OCI-M2 (cell line): ENCODE results near the gene KDM1B.
"Not testable (repeated sequence)": the region's sequence is repeated elsewhere in the genome, so short reads cannot be mapped to it uniquely, and the experiment has no call there.

Experiments used
- DNase-seq: peaks from one replicate; lab custom pipeline; 2025; ENCODE audit not compliant: unreplicated experiment; lab: John Stamatoyannopoulos, UW

The KDM1B gene

DNA sequence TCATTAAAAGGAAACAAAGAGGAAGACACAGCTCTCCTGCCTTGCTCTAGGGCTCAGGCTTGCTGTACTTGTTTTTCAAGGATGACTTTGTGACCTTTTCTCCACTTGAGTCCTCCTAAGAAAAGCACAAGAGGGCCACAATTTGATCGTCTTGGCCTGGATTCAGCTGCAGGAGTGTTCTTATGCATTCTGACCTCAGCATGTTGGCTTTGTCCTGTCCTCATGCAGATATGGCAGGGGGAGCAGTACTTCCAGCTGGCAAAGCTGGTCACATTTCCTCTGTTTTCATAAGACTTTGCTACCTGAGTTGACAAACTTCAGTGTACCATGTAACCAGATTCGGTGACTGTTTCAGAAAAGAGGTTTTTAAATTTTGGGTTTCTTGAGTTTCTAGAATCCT lies 30.8 kb downstream of the KDM1B start:
- no peak for DNase-seq

DNA sequence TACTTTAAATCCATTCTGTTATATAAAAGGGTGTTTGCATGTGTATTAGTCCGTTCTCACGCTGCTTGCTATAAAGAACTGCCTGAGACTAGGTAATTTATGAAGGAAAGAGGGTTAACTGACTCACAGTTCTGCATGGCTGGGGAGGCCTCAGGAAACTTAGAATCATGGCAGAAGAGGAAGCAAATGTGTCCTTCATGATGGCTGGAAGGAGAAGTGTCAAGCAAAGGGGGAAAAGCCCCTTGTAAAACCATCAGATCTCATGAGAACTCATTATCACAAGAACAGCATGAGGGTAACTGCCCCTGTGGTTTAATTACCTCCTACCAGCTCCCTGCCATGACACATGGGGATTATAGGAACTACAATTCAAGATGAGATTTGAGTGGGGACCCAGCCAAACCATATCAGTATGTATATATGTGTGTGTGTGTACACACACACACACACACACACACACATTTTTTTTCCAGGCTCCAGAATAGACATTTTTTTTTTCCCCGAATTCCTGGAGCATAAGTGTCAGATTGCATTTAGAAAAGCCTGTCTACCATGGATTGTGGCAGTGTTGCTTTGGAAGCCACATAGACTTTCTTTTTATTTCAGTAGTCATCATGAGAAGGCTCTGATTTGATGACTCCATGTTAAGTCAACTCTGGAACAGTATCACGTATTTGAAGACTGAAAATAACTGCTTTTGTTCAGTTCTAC lies 31.5 kb downstream of the KDM1B start:
- DNase-seq: no peak

DNA sequence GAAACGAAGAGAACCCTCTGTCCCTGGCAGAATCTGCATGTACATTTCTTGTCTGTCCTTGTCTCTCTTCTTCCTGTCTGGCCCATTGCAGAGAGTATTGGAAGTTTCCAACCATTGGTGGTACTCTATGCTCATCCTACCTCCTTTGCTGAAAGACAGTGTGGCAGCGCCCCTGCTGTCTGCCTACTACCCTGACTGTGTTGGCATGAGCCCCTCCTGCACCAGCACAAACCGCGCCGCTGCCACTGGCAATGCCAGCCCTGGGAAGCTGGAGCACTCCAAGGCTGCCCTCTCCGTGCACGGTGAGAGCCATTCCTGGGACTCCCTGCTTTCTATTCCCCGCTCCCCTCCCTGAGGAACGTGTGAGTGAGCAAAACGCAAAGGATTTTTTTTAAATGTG lies 32.5 kb downstream of the KDM1B start:
- no peak for DNase-seq

DNA sequence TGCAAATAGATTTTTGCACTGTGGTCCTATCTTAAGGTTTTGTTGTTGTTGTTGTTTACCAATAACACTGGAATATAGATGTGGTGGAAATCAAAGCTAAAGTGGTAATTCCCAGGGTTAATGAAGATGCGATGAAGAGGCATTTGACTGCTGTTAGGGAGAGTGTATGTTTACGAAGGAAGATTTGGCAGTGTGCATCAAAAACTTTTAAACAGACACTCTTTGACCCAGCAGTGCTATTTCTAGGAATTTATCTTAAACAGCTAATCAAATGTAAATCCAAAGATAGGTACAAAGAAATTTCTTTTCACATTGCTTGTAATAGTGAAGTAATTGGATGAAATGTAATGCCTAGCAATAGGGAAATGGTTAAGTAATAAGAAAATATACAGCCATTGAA lies 34.0 kb downstream of the KDM1B start:
- DNase-seq: no peak

DNA sequence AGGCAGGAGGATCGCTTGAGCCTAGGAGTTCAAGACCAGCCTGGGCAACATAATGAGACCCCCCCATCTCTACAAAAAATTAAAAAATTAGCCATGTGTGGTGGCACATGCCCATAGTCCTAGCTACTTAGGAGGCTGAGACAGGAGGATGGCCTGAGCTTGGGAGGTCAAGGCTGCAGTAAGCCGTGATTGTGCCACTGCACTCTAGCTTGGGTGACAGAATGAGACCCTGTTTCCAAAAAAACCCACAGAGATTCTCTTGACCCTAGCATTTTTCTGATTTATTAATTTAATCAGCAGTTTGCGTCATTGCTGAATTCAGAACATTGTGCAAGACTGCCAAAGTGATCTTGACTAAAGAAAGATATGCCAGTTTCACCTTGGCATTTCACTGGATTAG lies 36.8 kb downstream of the KDM1B start:
- no peak for DNase-seq

DNA sequence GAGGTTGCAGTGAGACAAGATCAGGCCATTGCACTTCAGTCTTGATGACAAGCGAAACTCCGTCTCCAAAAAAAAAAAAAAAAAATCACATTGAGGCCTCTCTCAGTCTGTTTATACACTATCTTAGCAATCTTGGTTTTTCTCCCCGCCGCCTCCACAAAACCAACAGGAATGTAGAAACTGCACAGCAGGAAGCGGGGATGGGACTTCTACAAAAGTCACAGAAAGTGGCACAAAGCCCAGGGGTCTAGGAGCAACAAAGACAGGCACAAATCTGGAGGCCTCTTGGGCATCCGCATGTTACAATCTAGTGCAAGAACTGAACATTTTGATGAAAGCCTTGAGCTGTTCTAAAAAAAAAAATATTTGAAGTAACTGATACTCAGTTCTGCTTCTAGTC lies 48.6 kb downstream of the KDM1B start:
- DNase-seq: no peak

DNA sequence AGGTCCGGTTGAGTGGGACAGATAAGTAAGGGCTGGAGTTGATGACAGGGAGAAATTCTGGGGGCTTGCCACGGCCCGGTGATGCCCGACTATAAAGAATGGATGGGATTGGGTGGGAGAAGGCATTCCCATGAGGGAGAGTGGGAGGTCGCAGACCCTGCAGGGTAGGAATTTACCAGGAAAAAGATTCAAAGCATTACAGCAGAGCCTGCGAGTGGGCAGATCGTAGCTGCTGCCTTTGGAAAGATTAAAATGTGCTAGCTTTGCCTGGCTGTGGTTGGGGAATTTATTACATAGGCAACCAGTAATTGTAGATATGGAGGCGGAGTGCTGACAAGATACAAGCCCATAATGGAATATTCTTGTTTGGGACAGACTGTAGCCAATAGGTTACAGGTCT lies 49.5 kb downstream of the KDM1B start:
- no peak for DNase-seq

DNA sequence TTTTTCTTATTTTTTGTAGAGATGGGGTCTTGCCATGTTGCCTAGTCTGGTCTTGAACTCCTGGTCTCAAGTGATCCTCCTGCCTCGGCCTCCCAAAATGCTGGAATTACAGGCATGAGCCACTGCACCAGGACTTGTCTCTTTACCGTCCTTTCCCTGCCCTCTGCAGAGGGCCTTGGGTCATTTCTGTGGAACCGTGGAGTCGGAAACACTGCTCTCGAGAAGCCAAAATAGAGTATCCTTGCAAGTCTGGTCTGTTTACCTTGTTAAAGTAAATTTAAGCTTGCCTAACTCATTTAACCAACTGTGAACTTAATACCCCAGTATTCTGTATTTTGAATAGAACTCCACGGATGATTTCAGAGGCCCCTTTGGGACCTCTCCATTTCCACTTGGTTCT lies 51.4 kb downstream of the KDM1B start:
- no peak for DNase-seq

DNA sequence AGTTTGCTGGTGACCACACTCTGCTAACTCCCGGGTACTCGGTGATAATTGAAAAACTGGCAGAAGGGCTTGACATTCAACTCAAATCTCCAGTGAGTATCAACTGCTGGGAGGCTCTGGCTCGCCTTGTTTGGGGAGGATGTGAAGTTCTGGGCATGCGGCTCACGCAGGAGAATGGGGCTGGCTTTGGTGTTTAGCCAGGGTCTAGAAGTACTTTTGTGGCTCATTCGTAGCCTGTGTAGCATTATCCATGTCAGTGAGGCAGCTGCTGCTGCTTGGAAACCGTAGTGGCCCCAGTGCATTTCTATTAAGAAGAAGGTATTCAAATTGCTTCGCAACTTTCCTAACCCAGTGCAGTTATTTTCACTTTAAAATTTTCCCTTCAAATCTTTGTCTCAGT lies 52.2 kb downstream of the KDM1B start:
- no peak for DNase-seq

DNA sequence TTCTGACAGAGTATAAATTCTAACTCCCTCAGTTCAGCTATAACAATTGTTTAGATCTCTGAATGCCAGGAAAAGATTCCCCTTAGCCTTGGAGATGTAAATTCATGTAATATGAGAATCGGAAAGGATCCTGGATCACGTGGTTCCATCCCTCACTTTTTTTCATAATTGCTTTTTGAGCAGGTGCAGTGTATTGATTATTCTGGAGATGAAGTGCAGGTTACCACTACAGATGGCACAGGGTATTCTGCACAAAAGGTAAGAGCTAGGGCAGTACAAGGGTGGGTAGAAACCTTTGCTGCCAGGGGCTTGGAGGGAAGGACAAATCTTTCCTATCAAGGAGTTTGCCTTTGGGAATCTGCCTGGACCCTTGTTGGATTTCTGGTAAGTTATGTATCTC lies 52.7 kb downstream of the KDM1B start:
- no peak for DNase-seq

DNA sequence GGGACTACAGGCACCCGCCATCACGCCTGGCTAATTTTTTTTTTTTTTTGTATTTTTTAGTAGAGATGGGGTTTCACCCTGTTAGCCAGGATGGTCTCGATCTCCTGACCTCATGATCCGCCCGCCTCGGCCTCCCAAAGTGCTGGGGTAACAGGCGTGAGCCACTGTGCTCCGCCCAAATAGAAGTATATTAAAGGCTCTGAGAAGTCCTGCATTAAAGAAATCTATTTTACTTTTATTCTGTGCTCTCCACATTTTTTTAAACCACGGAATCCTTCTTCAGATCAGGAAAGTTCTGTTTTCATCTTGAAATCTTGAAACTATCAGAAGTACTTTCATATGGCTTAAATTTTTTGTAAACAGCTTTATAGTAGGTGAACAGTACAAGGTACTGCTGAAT lies 53.6 kb downstream of the KDM1B start:
- not testable (repeated sequence) for DNase-seq

DNA sequence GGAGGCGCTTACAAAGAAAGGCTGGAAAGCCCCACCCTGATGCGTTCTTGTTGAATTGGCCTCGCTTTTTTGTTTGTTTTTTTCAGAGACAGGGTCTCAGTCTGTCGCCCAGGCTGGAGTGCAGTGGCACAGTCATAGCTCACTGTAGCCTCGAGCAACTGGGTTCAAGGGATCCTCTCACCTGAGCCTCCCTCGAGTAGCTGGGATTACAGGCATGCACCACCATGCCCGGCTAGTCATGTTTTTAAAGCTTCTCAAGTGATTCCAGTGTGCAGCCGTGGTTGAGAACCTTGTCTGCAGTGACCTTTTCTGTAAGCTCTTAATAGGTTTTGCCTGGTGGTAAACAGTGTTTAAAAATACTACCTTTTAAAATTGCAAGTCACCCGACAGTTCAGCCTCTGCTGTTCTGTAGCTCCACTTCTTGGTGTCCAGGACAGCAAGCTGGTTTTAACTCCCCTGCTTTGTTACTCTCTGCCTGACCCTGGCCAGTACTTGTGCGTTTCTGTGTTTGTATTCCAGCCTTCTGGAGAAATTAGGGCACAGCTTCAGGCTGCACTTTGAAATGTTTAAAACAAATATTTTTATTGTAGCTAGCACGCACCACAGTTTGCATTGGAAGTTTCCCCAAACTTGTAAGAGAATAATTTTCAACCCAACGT lies 54.4 kb downstream of the KDM1B start:
- DNase-seq: no peak

DNA sequence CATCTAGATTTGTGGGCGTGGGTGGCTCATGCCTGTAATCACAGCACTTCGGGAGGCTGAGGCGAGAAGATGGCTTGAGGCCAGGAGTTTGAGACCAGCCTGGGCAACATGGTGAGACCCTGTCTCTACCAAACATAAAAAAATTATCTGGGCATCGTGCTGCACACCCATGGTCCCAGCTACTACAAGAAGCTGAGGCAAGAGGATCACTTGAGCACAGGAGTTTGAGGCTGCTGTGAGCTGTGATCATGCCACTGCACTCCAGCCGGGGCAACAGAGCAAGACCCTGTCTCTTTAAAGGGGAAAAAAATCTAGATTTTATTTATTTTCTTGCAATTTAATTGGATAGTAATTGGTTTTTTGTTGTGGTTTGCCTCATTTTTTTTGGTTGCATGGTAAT lies 55.5 kb downstream of the KDM1B start:
- no peak for DNase-seq

DNA sequence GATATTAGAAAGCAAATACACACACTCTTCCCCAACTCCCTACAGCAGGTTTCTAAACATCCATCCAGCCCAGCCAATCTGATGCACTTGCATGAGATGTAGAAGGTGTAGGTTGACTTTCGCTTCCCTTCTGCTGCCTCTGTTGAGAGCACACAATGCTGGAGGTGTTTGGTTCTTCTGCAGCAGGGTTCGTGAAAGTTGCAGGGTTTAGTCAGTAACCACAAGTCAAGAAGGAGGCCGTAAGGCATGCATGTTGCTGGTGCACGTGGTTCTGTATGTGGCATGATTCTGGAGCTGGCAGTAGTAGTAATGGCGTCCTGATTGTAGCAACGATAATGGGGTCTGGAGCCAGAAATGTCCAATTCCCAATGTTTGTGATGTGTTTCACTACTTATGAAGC lies 56.1 kb downstream of the KDM1B start:
- DNase-seq: no peak

DNA sequence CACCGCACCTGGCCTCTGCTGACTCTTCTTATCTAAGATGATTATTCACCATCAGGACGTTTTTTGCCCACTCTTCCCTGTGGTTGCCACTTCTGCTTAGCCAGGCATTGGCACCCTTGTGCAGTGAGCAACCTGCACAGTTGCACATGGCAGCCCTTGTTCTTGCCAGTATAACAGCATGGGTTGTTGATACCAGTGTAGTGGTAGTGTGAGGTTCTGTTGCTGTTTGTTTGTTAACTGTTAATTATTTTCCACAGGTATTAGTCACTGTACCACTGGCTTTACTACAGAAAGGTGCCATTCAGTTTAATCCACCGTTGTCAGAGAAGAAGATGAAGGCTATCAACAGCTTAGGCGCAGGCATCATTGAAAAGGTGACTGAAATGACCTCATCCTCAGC lies 57.0 kb downstream of the KDM1B start:
- no peak for DNase-seq

DNA sequence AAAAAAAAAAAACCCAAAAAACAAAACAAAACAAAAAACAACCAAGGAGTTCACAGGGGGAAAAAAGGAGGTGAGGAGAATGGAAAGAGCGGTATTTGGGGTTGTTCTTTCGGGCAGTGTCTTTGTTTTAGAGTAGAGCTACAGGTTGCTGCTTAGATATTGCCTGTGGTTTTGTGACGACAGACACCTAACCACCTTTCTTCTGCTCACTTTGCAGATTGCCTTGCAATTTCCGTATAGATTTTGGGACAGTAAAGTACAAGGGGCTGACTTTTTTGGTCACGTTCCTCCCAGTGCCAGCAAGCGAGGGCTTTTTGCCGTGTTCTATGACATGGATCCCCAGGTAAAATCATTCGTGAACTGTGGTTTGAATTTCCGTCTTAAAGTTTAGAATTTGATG lies 58.2 kb downstream of the KDM1B start:
- no peak for DNase-seq

DNA sequence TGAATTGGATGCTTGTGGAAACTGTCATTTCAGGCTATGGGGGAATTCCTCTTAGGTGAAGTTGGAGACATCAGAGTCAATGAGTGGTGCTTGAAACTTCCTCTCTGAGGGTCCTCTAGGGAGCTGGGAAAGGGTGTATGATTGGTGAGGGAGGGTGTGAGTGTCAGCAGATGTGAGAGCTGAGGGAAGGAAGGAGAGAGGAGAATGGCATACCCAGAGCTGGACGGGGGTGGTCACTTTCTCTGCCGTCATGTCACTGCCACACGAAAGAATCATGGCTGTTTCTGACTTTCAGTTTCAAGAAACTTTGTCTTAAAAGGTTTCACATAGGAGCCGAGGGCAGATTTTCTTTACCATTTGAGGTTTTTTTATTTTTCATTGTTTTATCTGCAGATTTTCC lies 58.8 kb downstream of the KDM1B start:
- no peak for DNase-seq

DNA sequence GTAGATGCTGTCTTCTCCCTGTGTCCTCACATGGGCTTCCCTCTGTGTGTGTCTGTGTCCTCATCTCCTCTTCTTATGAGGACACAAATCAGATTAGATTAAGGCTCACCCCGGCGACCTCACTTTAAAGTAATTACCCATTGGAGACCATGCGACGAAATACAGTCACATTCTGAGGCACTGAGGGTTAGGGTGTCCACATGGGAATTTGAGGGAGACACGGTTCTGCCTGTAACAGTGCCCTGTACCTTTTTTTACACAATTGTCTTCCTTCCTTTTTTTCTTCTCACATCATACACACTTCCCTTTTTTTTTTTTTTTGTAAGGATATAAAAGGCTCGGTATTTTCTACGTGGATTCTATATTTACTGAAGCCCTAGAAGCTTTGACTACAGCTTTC lies 60.2 kb downstream of the KDM1B start:
- DNase-seq: no peak

DNA sequence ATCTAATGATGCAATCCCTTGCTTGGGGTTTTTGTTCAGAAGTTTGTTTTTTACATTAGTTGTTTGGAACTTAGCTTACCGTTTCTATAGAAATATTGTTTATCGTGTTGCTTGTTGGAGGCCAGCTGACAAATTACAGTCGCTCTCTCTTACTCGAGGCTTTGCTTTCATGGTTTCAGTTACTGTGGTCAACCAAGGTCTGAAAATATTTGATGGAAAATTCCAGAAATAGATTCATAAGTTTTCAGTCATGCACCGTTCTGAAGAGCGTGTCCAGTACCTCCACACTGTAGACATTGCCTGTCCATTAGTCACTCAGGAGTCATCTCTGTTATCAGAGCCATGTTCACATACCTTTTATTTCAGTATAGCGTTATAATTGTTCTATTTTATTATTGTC lies 61.2 kb downstream of the KDM1B start:
- DNase-seq: no peak

DNA sequence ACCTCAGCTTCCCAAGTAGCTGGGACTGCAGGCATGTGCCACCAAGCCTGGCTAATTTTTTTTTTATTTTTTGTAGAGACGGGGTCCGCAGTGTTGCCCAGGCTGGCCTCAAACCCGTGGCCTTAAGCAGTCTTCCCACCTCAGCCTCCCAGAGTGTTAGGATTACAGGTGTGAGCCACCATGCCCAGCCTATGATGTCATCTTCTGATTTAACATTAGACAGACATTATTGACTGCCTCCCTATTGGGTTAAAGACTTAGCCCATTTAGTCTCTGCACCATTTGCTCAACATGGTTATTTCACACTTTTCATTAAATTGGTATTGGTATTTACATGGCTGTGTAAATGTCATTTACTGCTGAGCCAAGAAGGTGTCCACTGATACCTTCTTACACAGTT lies 63.0 kb downstream of the KDM1B start:
- no peak for DNase-seq

DNA sequence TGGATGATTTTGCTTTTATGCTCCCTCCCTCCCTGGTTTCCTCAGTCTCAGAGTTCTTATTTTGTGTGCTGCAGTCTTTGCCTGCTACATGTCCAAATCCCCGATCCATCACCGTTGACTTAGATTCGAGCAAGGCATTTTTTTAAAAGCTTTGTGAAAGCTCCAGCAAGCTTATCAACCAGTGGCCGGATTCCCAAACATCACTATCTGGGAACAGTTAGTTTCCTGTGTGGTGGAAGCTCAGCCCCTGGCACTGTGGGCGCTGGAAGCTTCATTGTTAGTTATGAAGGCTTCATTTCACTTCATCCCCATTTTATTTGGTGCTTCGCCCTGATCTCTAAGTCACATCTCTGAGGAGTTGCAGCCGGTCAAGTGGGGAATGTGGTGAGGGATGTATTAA lies 64.4 kb downstream of the KDM1B start:
- DNase-seq: no peak

DNA sequence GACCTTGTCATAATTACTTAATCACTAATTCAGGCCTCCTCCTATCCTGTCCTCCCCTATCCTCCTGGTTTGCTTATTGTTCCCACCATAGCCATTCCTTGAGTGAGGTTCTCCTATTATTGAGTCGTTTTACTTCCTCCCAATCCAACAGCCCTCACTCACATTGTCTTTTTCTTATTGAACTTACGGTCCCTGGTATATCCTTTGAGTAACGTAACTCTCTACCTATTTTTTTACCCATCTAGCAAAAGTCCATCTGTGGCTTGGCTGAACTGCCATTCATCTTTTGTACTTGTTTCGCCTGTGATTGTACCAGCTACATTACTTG lies 66.0 kb downstream of the KDM1B start:
- DNase-seq: no peak

DNA sequence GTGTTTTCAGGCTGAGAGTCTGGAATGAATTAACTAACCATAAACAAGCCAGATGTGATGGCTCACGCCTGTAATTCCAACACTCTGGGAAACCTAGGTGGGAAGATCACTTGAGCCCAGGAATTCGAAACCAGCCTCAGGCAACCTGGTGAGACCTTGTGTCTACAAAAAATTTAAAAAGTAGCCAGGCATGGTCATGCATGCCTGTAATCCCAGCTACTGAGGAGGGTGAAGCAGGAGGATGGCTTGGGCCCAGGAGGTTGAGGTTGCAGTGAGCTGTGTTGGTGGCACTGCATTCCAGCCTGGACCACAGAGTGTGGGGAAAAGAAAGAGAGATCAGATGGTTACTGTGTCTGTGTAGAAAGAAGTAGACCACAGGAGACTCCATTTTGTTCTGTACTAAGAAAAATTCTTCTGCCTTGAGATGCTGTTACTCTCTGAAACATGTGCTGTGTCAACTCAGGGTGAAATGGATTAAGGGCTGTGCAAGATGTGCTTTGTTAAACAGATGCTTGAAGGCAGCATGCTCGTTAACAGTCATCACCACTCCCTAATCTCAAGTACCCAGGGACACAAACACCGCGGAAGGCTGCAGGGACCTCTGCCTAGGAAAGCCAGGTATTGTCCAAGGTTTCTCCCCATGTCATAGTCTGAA lies 71.4 kb downstream of the KDM1B start:
- not testable (repeated sequence) for DNase-seq
